PC-9 (cell line): Measurements from ENCODE around the gene CCL20. TPM values are rescaled to one million over a fixed set of nuclear protein-coding genes. Genes with fewer than 3 reads are reported as not detected.
"Not testable (repeated sequence)": the region's sequence is repeated elsewhere in the genome, so short reads cannot be mapped to it uniquely, and the experiment has no call there.

Experiments
- BruUV-seq: library from RNA; stranded (reverse); fragments of 400-500 nt; replicated peaks from 2 replicates; lab custom pipeline; 2021; lab: Mats Ljungman, UMichigan
- CTCF ChIA-PET: fragments of 300-600 bp; sonication (Branson Sonifier 250); formaldehyde crosslinking; loops from one replicate; lab custom pipeline; 2022; ENCODE audit warnings: antibody characterized with exemption; lab: Charles Lee
- POLR2A ChIA-PET: fragments of 300-600 bp; sonication (Branson Sonifier 250); formaldehyde crosslinking; loops from one replicate; lab custom pipeline; 2022; ENCODE audit warnings: antibody characterized with exemption; ENCODE audit not compliant: unreplicated experiment; lab: Charles Lee
- DNase-seq, 2 experiments: peaks; one replicate each; pipeline versions ENCODE4 v3.0.0 to v3.0.0-alpha.2; 2015 to 2022; ENCODE audit warnings: mixed read lengths in 1 of 2
- H2AFZ ChIP-seq: fragments of 200-600 bp; sonication (generic); 2 replicates; pipeline ENCODE4 v1.8.1; 2017; ENCODE audit warnings: antibody characterized with exemption
- H3F3A ChIP-seq: fragments of 200-600 bp; sonication (generic); 2 replicates; pipeline ENCODE4 v1.8.1; 2017; ENCODE audit warnings: antibody characterized with exemption, mild to moderate bottlenecking, low read depth; ENCODE audit not compliant: insufficient read depth
- H3K27ac ChIP-seq: fragments of 200-600 bp; sonication (generic); 2 replicates; pipeline ENCODE4 v1.6.1; 2016; ENCODE audit warnings: mixed run types
- H3K27me3 ChIP-seq: fragments of 200-600 bp; sonication (generic); 2 replicates; pipeline ENCODE4 v1.6.1; 2016; ENCODE audit warnings: low read depth, mixed run types; ENCODE audit not compliant: insufficient read depth
- H3K36me3 ChIP-seq: fragments of 200-600 bp; sonication (generic); 2 replicates; pipeline ENCODE4 v1.6.1; 2016; ENCODE audit warnings: low read depth, mixed run types
- H3K4me1 ChIP-seq: fragments of 200-600 bp; sonication (generic); replicated peaks from 2 replicates; pipeline ENCODE4 v1.6.1; 2016; ENCODE audit warnings: mixed run types; ENCODE audit not compliant: insufficient read depth
- H3K4me2 ChIP-seq: fragments of 200-600 bp; sonication (generic); 2 replicates; pipeline ENCODE4 v1.6.1; 2017; ENCODE audit warnings: mixed run types
- H3K4me3 ChIP-seq: fragments of 200-600 bp; sonication (generic); 2 replicates; pipeline ENCODE4 v1.6.1; 2016; ENCODE audit warnings: mixed run types
- H3K79me2 ChIP-seq: fragments of 200-600 bp; sonication (generic); 2 replicates; pipeline ENCODE4 v1.6.1; 2017; ENCODE audit warnings: low read depth, mixed run types
- H3K9me2 ChIP-seq: fragments of 200-600 bp; sonication (generic); 2 replicates; pipeline ENCODE4 v1.8.1; 2017; ENCODE audit warnings: mild to moderate bottlenecking; ENCODE audit not compliant: insufficient read depth
- H3K9me3 ChIP-seq: fragments of 200-600 bp; sonication (generic); 2 replicates; pipeline ENCODE4 v1.8.1; 2016; ENCODE audit warnings: low read depth; ENCODE audit not compliant: insufficient read depth
- H4K20me1 ChIP-seq: fragments of 200-600 bp; sonication (generic); 2 replicates; pipeline ENCODE4 v1.8.1; 2017; ENCODE audit not compliant: insufficient read depth
- CTCF ChIP-seq: fragments of 200-600 bp; sonication (generic); conservative IDR thresholded peaks from 2 replicates; pipeline ENCODE4 v1.6.1; 2017; ENCODE audit warnings: mixed run types, antibody characterized with exemption, mild to moderate bottlenecking, moderate library complexity
- EZH2 ChIP-seq: fragments of 200-600 bp; sonication (generic); IDR thresholded peaks from 2 replicates; pipeline ENCODE4 v1.8.0; 2017; ENCODE audit warnings: antibody characterized with exemption, low read depth
- intact Hi-C: fragments of 100-400 bp; cut with micrococcal nuclease; formaldehyde crosslinking; loops from one replicate; pipeline ENCODE4 v1.10.0; 2022; ENCODE audit not compliant: unreplicated experiment
- total RNA-seq: library from RNA; stranded (reverse); gene quantifications from 2 replicates; pipeline ENCODE4 v1.2.3, GENCODE V29; 2021

The CCL20 gene
- total RNA-seq, 1 experiment from 2014 or later = not detected

- no TSS peak for BruUV-seq
- Histone ChIP-seq H3K9me3 (peaks cover 1% of the 10 kb centered on the region; the same call in 1 of the 2 replicates), H3K9me2 (no peaks in the 10 kb centered on the region), H3K36me3 (no peaks in the 10 kb centered on the region), H4K20me1 (no peaks in the 10 kb centered on the region), H3K27me3 (no peaks in the 10 kb centered on the region), H3K4me1 (no peaks in the 10 kb centered on the region), H3K27ac (no peak overlapping the region), H3K79me2 (no peaks in the 10 kb centered on the region), H2AFZ (no peak overlapping the region), H3K4me2 (no peak overlapping the region), H3F3A (no peaks in the 10 kb centered on the region), H3K4me3 (no peak overlapping the region)
- ChIA-PET CTCF (no interaction called here), POLR2A (no interaction called here)
- TF ChIP-seq CTCF = no peak
- no peak for TF ChIP-seq EZH2
- DNase-seq = no peak
- intact Hi-C loops = no loop called here
Observed at GRCh38 chr2:227829337-227829736, 15.7 kb downstream of the CCL20 start.

GRCh38 chr2:227834423-227834822 lies 20.8 kb downstream of the CCL20 start:
- ChIA-PET POLR2A (no interaction called here), CTCF (no interaction called here)
- TF ChIP-seq EZH2 (no peak), CTCF (no peak)
- Histone ChIP-seq H2AFZ (no peak overlapping the region), H3K36me3 (no peaks in the 10 kb centered on the region), H4K20me1 (no peaks in the 10 kb centered on the region), H3K79me2 (no peaks in the 10 kb centered on the region), H3F3A (no peaks in the 10 kb centered on the region), H3K4me3 (no peak overlapping the region), H3K27me3 (no peaks in the 10 kb centered on the region), H3K27ac (no peak overlapping the region), H3K9me2 (no peaks in the 10 kb centered on the region), H3K4me1 (peaks cover under 1% of the 10 kb centered on the region; the same call in 1 of the 2 replicates), H3K4me2 (no peak overlapping the region), H3K9me3 (0 out of 2 replicates have a peak, but pooled peaks cover 7% of the 10 kb centered on the region)
- intact Hi-C loops = no loop called here
- BruUV-seq = no TSS peak
- DNase-seq = peak in 1 of 2 experiments; percentile 51

GRCh38 chr2:227834916-227835650 lies 21.4 kb downstream of the CCL20 start:
- no peak overlapping the region for H3K27ac ChIP-seq
- H3F3A ChIP-seq = no peaks in the 10 kb centered on the region
- H2AFZ ChIP-seq = no peak overlapping the region
- BruUV-seq = no TSS peak
- TF ChIP-seq CTCF = no peak
- no peak overlapping the region for H3K4me3 ChIP-seq
- no peak overlapping the region for H3K4me2 ChIP-seq
- no peak for DNase-seq
- intact Hi-C loops = no loop called here
- H3K79me2 ChIP-seq = no peaks in the 10 kb centered on the region
- H3K36me3 ChIP-seq = no peaks in the 10 kb centered on the region
- H3K4me1 ChIP-seq = peaks cover 8% of the 10 kb centered on the region; the same call in 1 of the 2 replicates
- H4K20me1 ChIP-seq = no peaks in the 10 kb centered on the region
- CTCF ChIA-PET = no interaction called here
- H3K9me2 ChIP-seq = no peaks in the 10 kb centered on the region
- POLR2A ChIA-PET = no interaction called here
- H3K27me3 ChIP-seq = no peaks in the 10 kb centered on the region
- 0 out of 2 replicates have a peak, but pooled peaks cover 7% of the 10 kb centered on the region for H3K9me3 ChIP-seq

- H3K9me3 ChIP-seq, H2AFZ ChIP-seq, H3K36me3 ChIP-seq, H4K20me1 ChIP-seq, H3K9me2 ChIP-seq, H3K4me3 ChIP-seq, H3K79me2 ChIP-seq, BruUV-seq, CTCF ChIA-PET, intact Hi-C loops, H3K27me3 ChIP-seq, POLR2A ChIA-PET, H3K27ac ChIP-seq, H3F3A ChIP-seq: not testable (repeated sequence)
- Histone ChIP-seq H3K4me1 (peaks cover 12% of the 10 kb centered on the region; the same call in 1 of the 2 replicates), H3K4me2 (peak overlapping the region; percentile 29; the same call in 1 of the 2 replicates)
- DNase-seq = peak in 1 of 2 experiments; percentile 44
Observed at GRCh38 chr2:227839339-227840129, 25.9 kb downstream of the CCL20 start.
